ENCODE results near the gene CACNA2D3.

The CACNA2D3 gene

DNA sequence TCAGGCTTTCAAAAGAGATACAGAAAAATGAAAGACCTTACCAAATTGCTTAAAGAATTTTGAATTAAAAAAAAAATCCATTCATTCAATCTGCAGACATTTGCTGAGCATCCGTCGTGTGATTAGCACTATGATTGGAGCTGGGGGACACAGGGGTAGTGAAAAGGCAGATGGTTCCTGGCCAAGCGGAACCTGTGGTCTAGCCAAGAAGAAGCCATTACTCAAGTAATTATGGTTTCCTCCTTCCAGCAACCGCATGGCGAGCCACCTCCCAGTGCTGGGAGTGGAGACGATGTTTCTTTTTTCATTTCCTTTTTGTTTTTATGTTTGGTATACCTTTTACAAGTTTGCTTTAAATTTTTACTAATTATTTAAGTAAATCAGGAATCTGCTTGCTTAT is 140.2 kb downstream of the CACNA2D3 start:
- no peak for DNase-seq (ENCODE audit: insufficient read length, low spot score)
- TF ChIP-seq, protein P1, sequence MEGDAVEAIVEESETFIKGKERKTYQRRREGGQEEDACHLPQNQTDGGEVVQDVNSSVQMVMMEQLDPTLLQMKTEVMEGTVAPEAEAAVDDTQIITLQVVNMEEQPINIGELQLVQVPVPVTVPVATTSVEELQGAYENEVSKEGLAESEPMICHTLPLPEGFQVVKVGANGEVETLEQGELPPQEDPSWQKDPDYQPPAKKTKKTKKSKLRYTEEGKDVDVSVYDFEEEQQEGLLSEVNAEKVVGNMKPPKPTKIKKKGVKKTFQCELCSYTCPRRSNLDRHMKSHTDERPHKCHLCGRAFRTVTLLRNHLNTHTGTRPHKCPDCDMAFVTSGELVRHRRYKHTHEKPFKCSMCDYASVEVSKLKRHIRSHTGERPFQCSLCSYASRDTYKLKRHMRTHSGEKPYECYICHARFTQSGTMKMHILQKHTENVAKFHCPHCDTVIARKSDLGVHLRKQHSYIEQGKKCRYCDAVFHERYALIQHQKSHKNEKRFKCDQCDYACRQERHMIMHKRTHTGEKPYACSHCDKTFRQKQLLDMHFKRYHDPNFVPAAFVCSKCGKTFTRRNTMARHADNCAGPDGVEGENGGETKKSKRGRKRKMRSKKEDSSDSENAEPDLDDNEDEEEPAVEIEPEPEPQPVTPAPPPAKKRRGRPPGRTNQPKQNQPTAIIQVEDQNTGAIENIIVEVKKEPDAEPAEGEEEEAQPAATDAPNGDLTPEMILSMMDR (IDR thresholded peaks at IDR 0.05; ENCODE audit: insufficient read depth, missing control alignments), result no peak

DNA sequence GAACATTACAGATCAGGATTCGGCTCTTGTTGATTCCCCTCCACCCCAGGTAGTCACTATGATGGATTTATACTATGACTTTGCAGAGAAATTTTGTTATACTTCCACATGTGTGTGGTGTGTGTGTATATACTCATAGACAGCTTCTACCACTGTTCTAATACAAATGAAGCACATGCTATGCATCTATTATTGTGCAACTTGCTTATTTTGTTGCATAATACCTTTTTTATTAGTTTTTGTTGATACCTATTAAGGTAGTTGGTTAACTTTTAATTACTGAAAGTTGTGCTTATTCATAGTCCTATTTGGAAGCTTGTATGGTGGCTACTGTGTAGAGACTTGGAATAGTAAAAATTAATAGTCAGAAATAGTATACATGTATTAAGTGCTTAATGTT is 140.6 kb downstream of the CACNA2D3 start:
- DNase-seq (ENCODE audit: insufficient read length, low spot score) (no peak), FAIRE-seq (no peak)
- TF ChIP-seq, protein P1 (IDR thresholded peaks at IDR 0.05; ENCODE audit: insufficient read depth, missing control alignments), result no peak

More for the DNA sequence above, 140.2 kb downstream of the CACNA2D3 start:
- FAIRE-seq, result no peak

DNA sequence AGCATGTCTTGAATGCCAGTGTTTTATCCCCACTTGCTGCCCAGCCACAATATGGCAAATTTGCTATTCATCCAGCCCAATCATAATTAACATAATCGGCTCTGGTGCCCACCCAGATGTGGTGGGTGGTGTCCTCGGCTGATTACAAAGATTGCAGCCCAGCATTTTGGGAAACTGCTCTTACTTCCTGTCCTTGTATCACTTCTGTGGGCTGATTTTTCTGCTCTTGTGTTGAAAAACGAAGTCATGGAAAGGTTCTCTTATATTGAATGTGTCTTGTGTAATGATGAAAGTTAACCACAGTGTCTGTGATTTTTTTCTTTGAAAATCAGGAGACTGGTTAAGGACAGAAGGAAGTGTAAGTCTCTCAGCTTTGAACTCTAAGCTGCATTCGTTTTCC is 141.7 kb downstream of the CACNA2D3 start:
- FAIRE-seq (no peak), DNase-seq (ENCODE audit: insufficient read length, low spot score) (no peak)
- TF ChIP-seq, protein P1 (IDR thresholded peaks at IDR 0.05; ENCODE audit: insufficient read depth, missing control alignments), result no peak

DNA sequence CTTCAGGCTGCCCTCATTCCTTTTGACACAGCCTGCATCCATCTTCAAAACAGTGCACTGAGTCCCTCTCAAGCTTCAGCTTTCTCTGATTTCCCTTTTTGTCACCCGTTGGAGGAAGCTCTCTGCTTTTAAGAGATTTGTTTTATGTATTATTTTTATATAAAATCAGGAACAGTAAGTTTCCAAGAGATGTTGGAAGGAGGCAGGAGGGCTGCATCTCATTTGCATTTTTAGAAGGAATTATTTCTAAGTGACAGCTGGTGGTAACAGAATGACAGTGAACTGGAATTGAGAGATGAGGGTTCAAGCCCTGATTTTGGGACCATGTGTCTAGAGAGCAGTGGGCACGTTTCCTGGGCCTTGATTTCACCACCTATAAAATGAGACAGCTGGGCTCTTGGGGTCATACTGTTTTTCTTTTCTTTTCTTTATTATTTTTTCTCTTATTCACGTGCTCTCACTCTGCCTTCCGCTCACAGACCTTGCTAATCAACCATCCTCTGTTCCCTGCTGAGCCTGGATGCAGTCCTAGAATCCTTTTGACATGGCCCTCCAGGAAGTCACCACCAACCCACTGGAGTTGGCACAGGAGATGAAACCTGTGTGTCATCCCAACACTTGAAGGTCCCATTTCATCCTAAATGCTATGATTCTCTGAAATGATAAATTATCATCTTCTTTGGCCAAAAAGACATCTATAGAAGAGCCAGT is 148.6 kb downstream of the CACNA2D3 start:
- FAIRE-seq (no peak), DNase-seq (ENCODE audit: insufficient read length, low spot score) (no peak)
- TF ChIP-seq, protein P1 (IDR thresholded peaks at IDR 0.05; ENCODE audit: insufficient read depth, missing control alignments), result no peak

DNA sequence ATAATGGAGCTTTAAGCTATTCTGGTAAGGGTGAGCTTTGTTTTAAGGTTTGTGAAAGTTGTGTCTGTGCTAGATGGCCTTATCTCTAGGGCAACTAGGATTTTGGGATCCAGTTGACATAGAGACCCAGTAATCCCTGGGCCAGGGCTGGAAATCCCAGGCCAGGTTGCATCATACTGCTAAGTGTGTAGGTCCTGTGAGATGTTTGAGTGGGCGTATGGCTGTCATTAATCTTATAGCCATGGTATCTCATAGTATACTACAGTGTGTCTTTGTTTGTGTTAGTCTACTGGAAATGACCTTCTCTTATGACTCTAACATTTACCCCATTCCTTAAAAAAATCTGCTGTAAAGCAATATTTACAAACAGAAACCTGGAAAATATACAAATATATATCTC is 151.4 kb downstream of the CACNA2D3 start:
- no peak for DNase-seq (ENCODE audit: insufficient read length, low spot score)
- FAIRE-seq, result no peak
- TF ChIP-seq, protein P1 (IDR thresholded peaks at IDR 0.05; ENCODE audit: insufficient read depth, missing control alignments), result no peak

DNA sequence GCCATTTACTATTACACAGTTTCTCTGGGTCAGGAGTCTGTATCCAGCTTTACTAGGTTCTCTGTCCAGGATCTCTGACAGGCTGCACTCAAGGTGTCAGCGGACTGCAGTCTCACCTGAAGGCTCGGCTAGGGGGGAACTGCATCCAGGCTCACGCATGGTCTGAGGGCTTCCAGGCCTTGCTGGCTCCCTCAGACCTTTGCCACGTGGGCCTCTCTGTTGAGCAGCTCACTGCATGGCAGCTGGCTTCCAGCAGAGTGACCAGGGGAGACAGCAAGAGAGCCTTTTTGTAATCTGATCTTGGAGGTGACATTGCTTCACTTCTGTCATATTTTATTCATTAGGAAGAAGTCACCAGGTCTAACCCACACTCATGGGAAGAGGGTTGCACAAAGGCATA is 152.3 kb downstream of the CACNA2D3 start:
- FAIRE-seq, result no peak
- TF ChIP-seq, protein P1 (IDR thresholded peaks at IDR 0.05; ENCODE audit: insufficient read depth, missing control alignments), result no peak
- DNase-seq (ENCODE audit: insufficient read length, low spot score), result no peak

DNA sequence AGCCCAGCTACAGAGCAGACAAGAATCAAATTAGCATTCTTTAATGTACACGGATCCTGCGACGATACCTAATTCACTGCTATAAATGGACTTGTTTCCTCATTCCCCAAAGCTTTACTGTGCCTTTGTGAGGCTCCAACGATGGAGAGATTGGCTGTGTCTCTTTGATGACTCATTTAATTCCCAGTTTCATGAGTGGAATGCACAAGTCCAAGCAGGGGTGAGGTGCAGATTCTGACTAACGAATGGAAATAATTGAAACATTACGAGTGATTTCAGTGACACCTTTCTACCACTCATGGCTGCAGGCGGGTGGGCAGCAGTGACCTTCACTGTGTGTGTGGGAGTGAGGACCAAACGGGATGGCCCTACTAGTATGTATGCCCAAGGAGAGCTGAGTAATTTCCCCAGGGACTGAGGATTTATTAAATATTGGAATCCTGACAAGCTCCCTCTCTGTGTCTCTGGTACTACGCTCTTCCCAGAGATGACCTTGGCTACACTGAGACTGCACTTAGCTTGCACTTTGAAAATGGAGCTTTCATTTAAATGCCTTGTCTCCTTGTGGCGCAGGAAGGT is 156.7 kb downstream of the CACNA2D3 start:
- DNase-seq (ENCODE audit: insufficient read length, low spot score) (no peak), FAIRE-seq (no peak)
- TF ChIP-seq, protein P1 (IDR thresholded peaks at IDR 0.05; ENCODE audit: insufficient read depth, missing control alignments), result no peak

All from D721Med (cell line).